IMR-90 (cell line): ENCODE data around the gene LINS1. TPM values are rescaled to one million over a fixed set of nuclear protein-coding genes. Genes with fewer than 3 reads are reported as not detected.

ENCODE experiments used
- ATAC-seq: fragments of 200-7000 bp; cut with Tn5 transposase; 2 replicates; pipeline ENCODE4 v1.9.1; 2020; ENCODE audit warnings: low read depth, mild to moderate bottlenecking, moderate library complexity
- BruUV-seq: library from RNA; stranded (reverse); fragments of 400-500 nt; replicated peaks from 2 replicates; lab custom pipeline; 2021; lab: Mats Ljungman, UMichigan
- CTCF ChIA-PET: fragments of 300-600 bp; formaldehyde crosslinking; extraction: SDS; loops from one replicate; lab custom pipeline; 2021; ENCODE audit warnings: antibody characterized with exemption; lab: Yijun Ruan, JAX
- POLR2A ChIA-PET: fragments of 300-600 bp; sonication (Branson Sonifier 250); formaldehyde crosslinking; loops from one replicate; lab custom pipeline; 2022; ENCODE audit warnings: antibody characterized with exemption; ENCODE audit not compliant: unreplicated experiment; lab: Charles Lee
- DNase-seq: peaks from one replicate; pipeline ENCODE4 v3.0.0; 2013
- H2AFZ ChIP-seq: replicated peaks from 2 replicates; pipeline ENCODE3; 2013; ENCODE audit warnings: low read length, mild to moderate bottlenecking; ENCODE audit not compliant: poor library complexity
- H2AK5ac ChIP-seq: 2 replicates; pipeline ENCODE4 v1.6.1; 2013; ENCODE audit warnings: low read depth, low read length, inconsistent platforms
- H2AK9ac ChIP-seq: replicated peaks from 2 replicates; pipeline ENCODE3; 2013; ENCODE audit warnings: mild to moderate bottlenecking, low read depth, low read length, moderate library complexity; ENCODE audit not compliant: poor library complexity
- H2BK120ac ChIP-seq: 2 replicates; pipeline ENCODE4 v1.6.1; 2013; ENCODE audit warnings: low read depth, low read length, inconsistent platforms
- H2BK15ac ChIP-seq: 3 replicates; pipeline ENCODE4 v1.6.1; 2013; ENCODE audit warnings: low read depth, low read length, inconsistent platforms
- H2BK20ac ChIP-seq: 2 replicates; pipeline ENCODE4 v1.6.1; 2013; ENCODE audit warnings: low read depth, mild to moderate bottlenecking, inconsistent platforms, low read length, moderate library complexity
- H2BK5ac ChIP-seq: 2 replicates; pipeline ENCODE4 v1.6.1; 2013; ENCODE audit warnings: mild to moderate bottlenecking, low read depth, low read length, inconsistent platforms; ENCODE audit not compliant: poor library complexity, severe bottlenecking
- H3K14ac ChIP-seq: replicated peaks from 2 replicates; pipeline ENCODE4 v1.6.1; 2013; ENCODE audit warnings: low read depth, low read length, inconsistent platforms
- H3K18ac ChIP-seq: 2 replicates; pipeline ENCODE4 v1.6.1; 2013; ENCODE audit warnings: low read depth, low read length, control low read depth
- H3K23ac ChIP-seq: 2 replicates; pipeline ENCODE4 v1.6.1; 2013; ENCODE audit warnings: low read depth, low read length, inconsistent platforms
- H3K27ac ChIP-seq: 2 replicates; pipeline ENCODE4 v1.5.1; 2013; ENCODE audit warnings: mild to moderate bottlenecking, control low read depth, low read length; ENCODE audit not compliant: insufficient read depth
- H3K27me3 ChIP-seq: 2 replicates; pipeline ENCODE4 v1.6.1; 2013; ENCODE audit warnings: low read length; ENCODE audit not compliant: control insufficient read depth, insufficient read depth
- H3K36me3 ChIP-seq: 2 replicates; pipeline ENCODE4 v1.6.1; 2013; ENCODE audit warnings: low read length, mixed read lengths; ENCODE audit not compliant: control insufficient read depth, insufficient read depth
- H3K4ac ChIP-seq: 2 replicates; pipeline ENCODE4 v1.6.1; 2013; ENCODE audit warnings: low read depth, low read length, inconsistent platforms
- H3K4me1 ChIP-seq: 2 replicates; pipeline ENCODE4 v1.6.1; 2013; ENCODE audit warnings: low read length, mixed read lengths; ENCODE audit not compliant: control insufficient read depth, insufficient read depth
- H3K4me2 ChIP-seq: 2 replicates; pipeline ENCODE4 v1.6.1; 2013; ENCODE audit warnings: low read depth, mild to moderate bottlenecking, control low read depth, low read length, moderate library complexity
- H3K4me3 ChIP-seq: 2 replicates; pipeline ENCODE4 v1.5.1; 2013; ENCODE audit warnings: low read depth, mild to moderate bottlenecking, control low read depth, low read length, moderate library complexity; ENCODE audit not compliant: insufficient read depth
- H3K56ac ChIP-seq: 2 replicates; pipeline ENCODE4 v1.6.1; 2013; ENCODE audit warnings: low read length, inconsistent platforms; ENCODE audit not compliant: insufficient read depth; ENCODE audit errors: extremely low read depth
- H3K79me1 ChIP-seq, 2 experiments: 2 replicates each; pipeline ENCODE4 v1.6.1; 2013; ENCODE audit warnings: low read length in 2 of 2, inconsistent platforms in 1 of 2, low read depth in 1 of 2
- H3K9ac ChIP-seq: 2 replicates; pipeline ENCODE4 v1.6.1; 2013; ENCODE audit warnings: low read depth, low read length, control low read depth
- H3K9me1 ChIP-seq: 2 replicates; pipeline ENCODE4 v1.6.1; 2013; ENCODE audit warnings: low read length, inconsistent platforms; ENCODE audit not compliant: insufficient read depth
- H3K9me3 ChIP-seq: 2 replicates; pipeline ENCODE4 v1.6.1; 2013; ENCODE audit warnings: low read length; ENCODE audit not compliant: control insufficient read depth, insufficient read depth
- H4K20me1 ChIP-seq: 2 replicates; pipeline ENCODE4 v1.6.1; 2013; ENCODE audit warnings: low read length, inconsistent platforms; ENCODE audit not compliant: insufficient read depth
- H4K5ac ChIP-seq: 2 replicates; pipeline ENCODE4 v1.6.1; 2013; ENCODE audit warnings: mild to moderate bottlenecking, low read depth, low read length, control low read depth
- H4K8ac ChIP-seq, 2 experiments: 2 replicates each; pipeline ENCODE4 v1.6.1; 2013; ENCODE audit warnings: low read depth in 2 of 2, low read length in 2 of 2, control low read depth in 1 of 2, inconsistent platforms in 1 of 2
- H4K91ac ChIP-seq: 2 replicates; pipeline ENCODE4 v1.6.1; 2013; ENCODE audit warnings: low read depth, low read length, inconsistent platforms; ENCODE audit not compliant: insufficient read depth
- BHLHE40 ChIP-seq: fragments of 150-350 bp; IDR thresholded peaks from 2 replicates; pipeline ENCODE4 v1.6.1; 2016; ENCODE audit warnings: mild to moderate bottlenecking, low read depth, low read length
- CEBPB ChIP-seq: IDR thresholded peaks from 2 replicates; pipeline ENCODE4 v1.6.1; 2012; ENCODE audit warnings: low read depth, low read length, improper control_type of control experiment
- CHD1 ChIP-seq: IDR thresholded peaks from 2 replicates; pipeline ENCODE4 v1.6.1; 2012; ENCODE audit warnings: low read depth, low read length, improper control_type of control experiment
- ELK1 ChIP-seq: fragments of 150-350 bp; IDR thresholded peaks from 2 replicates; pipeline ENCODE4 v1.6.1; 2016; ENCODE audit warnings: low read depth, mild to moderate bottlenecking, low read length, moderate library complexity, borderline replicate concordance
- MAFK ChIP-seq: IDR thresholded peaks from 2 replicates; pipeline ENCODE4 v1.6.1; 2012; ENCODE audit warnings: low read depth, low read length, improper control_type of control experiment
- MAZ ChIP-seq: IDR thresholded peaks from 2 replicates; pipeline ENCODE4 v1.6.1; 2012; ENCODE audit warnings: low read depth, mild to moderate bottlenecking, low read length, improper control_type of control experiment, moderate library complexity, borderline replicate concordance
- MXI1 ChIP-seq: IDR thresholded peaks from 2 replicates; pipeline ENCODE4 v1.6.1; 2012; ENCODE audit warnings: low read depth, mild to moderate bottlenecking, low read length, moderate library complexity, borderline replicate concordance
- POLR2A ChIP-seq: IDR thresholded peaks from 2 replicates; pipeline ENCODE4 v1.6.1; 2012; ENCODE audit warnings: mild to moderate bottlenecking, low read depth, low read length
- RCOR1 ChIP-seq: IDR thresholded peaks from 2 replicates; pipeline ENCODE4 v1.6.1; 2012; ENCODE audit warnings: mild to moderate bottlenecking, low read length, improper control_type of control experiment; ENCODE audit not compliant: insufficient replicate concordance
- RFX5 ChIP-seq: IDR thresholded peaks from 2 replicates; pipeline ENCODE4 v1.8.0; 2012; ENCODE audit warnings: low read depth, mild to moderate bottlenecking, low read length, moderate library complexity
- SMC3 ChIP-seq: fragments of 150-350 bp; IDR thresholded peaks from 2 replicates; pipeline ENCODE4 v1.6.1; 2016; ENCODE audit warnings: low read depth, mild to moderate bottlenecking, antibody characterized with exemption, low read length, moderate library complexity
- dilution Hi-C: fragments of 300-500 bp; cut with HindIII; formaldehyde crosslinking; loops from one replicate; pipeline ENCODE4 v1.14.3; 2018; ENCODE audit warnings: low sequenced_read_pairs; ENCODE audit not compliant: unreplicated experiment
- in situ Hi-C: fragments of 300-500 bp; cut with MboI; formaldehyde crosslinking; loops from 3 replicates; pipeline ENCODE4 v1.14.3; 2019; ENCODE audit warnings: low sequenced_read_pairs, inconsistent platforms, mixed read lengths
- intact Hi-C: fragments of 100-400 bp; cut with micrococcal nuclease; formaldehyde crosslinking; loops from 2 replicates; pipeline ENCODE4 v1.10.0; 2022
- polyA plus RNA-seq, 3 experiments: library from polyadenylated mRNA; depleted of rRNA; stranded (reverse); fragments of >200 nt; gene quantifications; 2 replicates each; pipeline ENCODE4 v1.2.3, GENCODE V29; 2012; ENCODE audit warnings: low replicate concordance in 1 of 3
- total RNA-seq: library from RNA; depleted of rRNA; stranded (reverse); fragments of >200 nt; gene quantifications from 2 replicates; pipeline ENCODE4 v1.2.3, GENCODE V29; 2012

Gene LINS1
- total and polyA plus RNA-seq, 2 of the 4 experiments (the other 2 are of a cell fraction), result 6.9 to 10.6 TPM

- Histone ChIP-seq H2BK20ac (no peak overlapping the region), H3K9me3 (no peaks in the 10 kb centered on the region), H3K4me1 (no peaks in the 10 kb centered on the region), H2AFZ (no peak overlapping the region), H2AK9ac (no peak overlapping the region), H3K14ac (no peak overlapping the region), H3K4me2 (no peak overlapping the region), H2BK15ac (no peak overlapping the region), H3K27ac (no peak overlapping the region), H3K36me3 (no peaks in the 10 kb centered on the region), H3K79me1 (no peaks in the 10 kb centered on the region), H3K23ac (no peak overlapping the region), H3K4me3 (no peak overlapping the region), H4K91ac (no peak overlapping the region), H3K4ac (no peak overlapping the region), H2BK120ac (no peak overlapping the region), H2AK5ac (no peak overlapping the region), H4K8ac (no peak overlapping the region), H3K9ac (no peak overlapping the region), H3K18ac (no peak overlapping the region), H2BK5ac (no peak overlapping the region), H3K56ac (no peak overlapping the region), H4K5ac (no peak overlapping the region), H4K20me1 (no peaks in the 10 kb centered on the region), H3K27me3 (no peaks in the 10 kb centered on the region), H3K9me1 (no peaks in the 10 kb centered on the region)
- intact Hi-C loops, result no loop called here
- ChIA-PET POLR2A (no interaction called here), CTCF (no interaction called here)
- in situ Hi-C loops, result no loop called here
- ATAC-seq (no peak), DNase-seq (no peak)
- no TSS peak for BruUV-seq
- dilution Hi-C loops, result no loop called here
- TF ChIP-seq CHD1 (no peak), POLR2A (no peak), BHLHE40 (no peak), RCOR1 (no peak), SMC3 (no peak), ELK1 (no peak), MAZ (no peak), CEBPB (no peak), MAFK (no peak), MXI1 (no peak), RFX5 (no peak)
Observed at GRCh38 chr15:100536733-100537132, 65.3 kb downstream of the LINS1 start.
